HL-60 (cell line): ENCODE results near the gene ZNF521.

Experiments used
- DNase-seq, 2 experiments: peaks; one replicate each; pipeline ENCODE4 v3.0.0-alpha.2; 2010 to 2020; ENCODE audit warnings: low read depth in 1 of 2, low spot score in 1 of 2
- H3K27ac ChIP-seq: fragments of 250-450 bp; sonication (Bioruptor Pico); replicated peaks from 2 replicates; pipeline ENCODE4 v1.5.1; 2020; ENCODE audit warnings: mild to moderate bottlenecking, moderate library complexity
- H3K27me3 ChIP-seq: fragments of 250-450 bp; sonication (Bioruptor Pico); 2 replicates; pipeline ENCODE4 v1.5.1; 2021; ENCODE audit warnings: mild to moderate bottlenecking, moderate library complexity; ENCODE audit not compliant: insufficient read depth, poor library complexity, severe bottlenecking
- H3K4me3 ChIP-seq: replicated peaks from 2 replicates; pipeline ENCODE4 v1.5.1; 2011; ENCODE audit warnings: mild to moderate bottlenecking, control low read depth, low read length; ENCODE audit not compliant: insufficient read depth
- GABPA ChIP-seq: IDR thresholded peaks from 2 replicates; pipeline ENCODE4 v1.6.1; 2012; ENCODE audit warnings: low read depth
- POLR2AphosphoS5 ChIP-seq: IDR thresholded peaks from 2 replicates; pipeline ENCODE4 v1.6.1; 2012; ENCODE audit warnings: low read depth
- SPI1 ChIP-seq: IDR thresholded peaks from 2 replicates; pipeline ENCODE4 v1.6.1; 2012; ENCODE audit warnings: low read depth, mild to moderate bottlenecking, borderline replicate concordance
- TF ChIP-seq, protein P1 (sequence below): IDR thresholded peaks from 2 replicates; pipeline ENCODE4 v1.6.1; 2012; ENCODE audit warnings: low read depth; ENCODE audit not compliant: insufficient replicate concordance
- TF ChIP-seq, protein P2 (sequence below): IDR thresholded peaks from one replicate; pipeline ENCODE4 v1.5.1; 2011; ENCODE audit warnings: low read length, control low read depth, inconsistent platforms; ENCODE audit not compliant: insufficient read depth

Gene ZNF521

DNA sequence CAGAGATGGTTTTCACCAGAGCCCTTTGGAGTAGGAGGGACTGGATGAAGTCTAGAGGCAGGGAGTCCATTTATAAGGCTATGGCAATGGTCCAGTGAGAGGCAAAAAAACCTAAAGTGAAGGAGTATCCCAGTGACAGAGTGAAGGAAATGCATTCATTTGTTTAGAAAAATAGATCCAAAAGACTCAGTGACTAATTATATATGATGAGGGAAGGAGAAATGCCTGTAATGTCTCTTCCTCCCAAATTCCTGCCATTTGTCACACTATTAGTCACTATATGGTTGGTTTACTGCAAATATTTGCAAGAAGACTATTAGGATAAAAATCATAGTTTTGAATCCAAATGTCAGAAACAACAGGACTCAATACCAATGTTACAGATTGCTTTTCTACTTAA is 104.2 kb downstream of the ZNF521 start:
- no peak overlapping the region for H3K4me3 ChIP-seq
- no peaks in the 10 kb centered on the region for H3K27me3 ChIP-seq
- no peak overlapping the region for H3K27ac ChIP-seq
- DNase-seq = no peak
- TF ChIP-seq POLR2AphosphoS5 (no peak), SPI1 (no peak), GABPA (no peak)
- TF ChIP-seq, protein P1, sequence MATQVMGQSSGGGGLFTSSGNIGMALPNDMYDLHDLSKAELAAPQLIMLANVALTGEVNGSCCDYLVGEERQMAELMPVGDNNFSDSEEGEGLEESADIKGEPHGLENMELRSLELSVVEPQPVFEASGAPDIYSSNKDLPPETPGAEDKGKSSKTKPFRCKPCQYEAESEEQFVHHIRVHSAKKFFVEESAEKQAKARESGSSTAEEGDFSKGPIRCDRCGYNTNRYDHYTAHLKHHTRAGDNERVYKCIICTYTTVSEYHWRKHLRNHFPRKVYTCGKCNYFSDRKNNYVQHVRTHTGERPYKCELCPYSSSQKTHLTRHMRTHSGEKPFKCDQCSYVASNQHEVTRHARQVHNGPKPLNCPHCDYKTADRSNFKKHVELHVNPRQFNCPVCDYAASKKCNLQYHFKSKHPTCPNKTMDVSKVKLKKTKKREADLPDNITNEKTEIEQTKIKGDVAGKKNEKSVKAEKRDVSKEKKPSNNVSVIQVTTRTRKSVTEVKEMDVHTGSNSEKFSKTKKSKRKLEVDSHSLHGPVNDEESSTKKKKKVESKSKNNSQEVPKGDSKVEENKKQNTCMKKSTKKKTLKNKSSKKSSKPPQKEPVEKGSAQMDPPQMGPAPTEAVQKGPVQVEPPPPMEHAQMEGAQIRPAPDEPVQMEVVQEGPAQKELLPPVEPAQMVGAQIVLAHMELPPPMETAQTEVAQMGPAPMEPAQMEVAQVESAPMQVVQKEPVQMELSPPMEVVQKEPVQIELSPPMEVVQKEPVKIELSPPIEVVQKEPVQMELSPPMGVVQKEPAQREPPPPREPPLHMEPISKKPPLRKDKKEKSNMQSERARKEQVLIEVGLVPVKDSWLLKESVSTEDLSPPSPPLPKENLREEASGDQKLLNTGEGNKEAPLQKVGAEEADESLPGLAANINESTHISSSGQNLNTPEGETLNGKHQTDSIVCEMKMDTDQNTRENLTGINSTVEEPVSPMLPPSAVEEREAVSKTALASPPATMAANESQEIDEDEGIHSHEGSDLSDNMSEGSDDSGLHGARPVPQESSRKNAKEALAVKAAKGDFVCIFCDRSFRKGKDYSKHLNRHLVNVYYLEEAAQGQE = no peak
- TF ChIP-seq, protein P2, sequence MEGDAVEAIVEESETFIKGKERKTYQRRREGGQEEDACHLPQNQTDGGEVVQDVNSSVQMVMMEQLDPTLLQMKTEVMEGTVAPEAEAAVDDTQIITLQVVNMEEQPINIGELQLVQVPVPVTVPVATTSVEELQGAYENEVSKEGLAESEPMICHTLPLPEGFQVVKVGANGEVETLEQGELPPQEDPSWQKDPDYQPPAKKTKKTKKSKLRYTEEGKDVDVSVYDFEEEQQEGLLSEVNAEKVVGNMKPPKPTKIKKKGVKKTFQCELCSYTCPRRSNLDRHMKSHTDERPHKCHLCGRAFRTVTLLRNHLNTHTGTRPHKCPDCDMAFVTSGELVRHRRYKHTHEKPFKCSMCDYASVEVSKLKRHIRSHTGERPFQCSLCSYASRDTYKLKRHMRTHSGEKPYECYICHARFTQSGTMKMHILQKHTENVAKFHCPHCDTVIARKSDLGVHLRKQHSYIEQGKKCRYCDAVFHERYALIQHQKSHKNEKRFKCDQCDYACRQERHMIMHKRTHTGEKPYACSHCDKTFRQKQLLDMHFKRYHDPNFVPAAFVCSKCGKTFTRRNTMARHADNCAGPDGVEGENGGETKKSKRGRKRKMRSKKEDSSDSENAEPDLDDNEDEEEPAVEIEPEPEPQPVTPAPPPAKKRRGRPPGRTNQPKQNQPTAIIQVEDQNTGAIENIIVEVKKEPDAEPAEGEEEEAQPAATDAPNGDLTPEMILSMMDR = no peak

DNA sequence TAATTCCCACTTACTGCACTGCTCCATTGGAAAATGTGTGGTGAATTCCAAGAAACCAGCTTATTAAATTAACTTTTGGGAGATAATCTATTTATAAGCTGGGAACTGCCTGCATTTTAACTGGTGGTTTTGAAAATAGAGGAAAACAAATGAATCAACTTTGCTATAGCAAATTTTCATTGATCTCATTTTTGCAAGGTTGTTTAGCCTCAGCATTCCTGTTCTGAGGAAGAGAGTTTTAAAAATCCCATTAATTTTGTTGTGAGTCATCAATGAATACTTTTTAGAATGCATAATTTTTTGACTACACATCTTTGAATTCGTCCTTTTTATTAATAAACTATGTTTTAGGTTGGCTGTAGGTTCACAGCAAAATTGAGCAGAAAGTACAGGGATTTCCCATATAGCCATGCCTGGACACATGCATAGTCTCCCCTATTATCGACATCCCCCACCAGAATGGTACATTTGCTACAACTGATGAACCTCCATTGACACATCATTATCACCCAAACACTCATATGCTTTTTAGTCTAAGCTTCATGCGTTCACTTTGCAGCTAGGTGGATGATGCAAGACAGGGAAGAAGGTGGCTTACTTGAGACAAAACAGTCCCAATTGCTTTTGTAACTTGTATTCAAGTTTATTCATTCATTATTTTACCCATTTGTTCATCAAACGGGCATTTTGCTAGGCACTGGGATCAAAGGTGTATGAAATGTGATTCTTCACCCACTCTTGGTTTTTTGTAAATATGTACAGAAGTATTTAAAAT is 106.9 kb downstream of the ZNF521 start:
- H3K27me3 ChIP-seq = no peaks in the 10 kb centered on the region
- DNase-seq = no peak
- no peak overlapping the region for H3K4me3 ChIP-seq
- TF ChIP-seq, protein P1 = no peak
- TF ChIP-seq POLR2AphosphoS5 (no peak), GABPA (no peak), SPI1 (no peak)
- TF ChIP-seq, protein P2 = no peak
- no peak overlapping the region for H3K27ac ChIP-seq

DNA sequence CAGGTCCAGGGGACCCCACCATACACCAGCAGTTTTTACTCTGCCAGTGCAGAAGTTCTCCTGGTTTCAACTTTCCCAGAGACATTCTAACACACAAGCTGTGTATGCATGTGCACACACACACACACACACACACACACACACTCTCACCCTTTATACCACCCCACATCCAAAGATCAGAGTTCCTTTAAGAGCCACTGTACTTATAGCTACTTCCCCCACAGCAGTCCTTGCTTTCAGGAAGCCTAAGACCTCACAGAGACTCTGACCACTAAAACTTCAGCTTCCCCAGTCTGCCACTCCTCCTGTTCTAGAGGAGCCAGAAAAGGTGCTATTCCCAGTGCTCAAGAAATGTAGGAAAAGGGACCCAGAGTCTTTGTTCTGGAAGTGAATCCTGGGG is 107.8 kb downstream of the ZNF521 start:
- Histone ChIP-seq H3K27me3 (peaks cover 2% of the 10 kb centered on the region), H3K4me3 (no peak overlapping the region), H3K27ac (no peak overlapping the region)
- DNase-seq = no peak
- TF ChIP-seq GABPA = no peak
- no peak for TF ChIP-seq SPI1
- TF ChIP-seq, protein P2 = no peak
- no peak for TF ChIP-seq POLR2AphosphoS5
- TF ChIP-seq, protein P1 = no peak
